H1 (cell line): Measurements from ENCODE around the gene ZDHHC20. TPM values are rescaled to one million over a fixed set of nuclear protein-coding genes. Genes with fewer than 3 reads are reported as not detected.

Experiments used
- RAD21 ChIP-seq, 2 experiments: IDR thresholded peaks in 1 of 2; conservative IDR thresholded peaks in 1 of 2; 2 replicates each; pipeline ENCODE4 v1.6.1; 2011; ENCODE audit warnings: low read depth in 2 of 2, low read length in 2 of 2, improper control_type of control experiment in 1 of 2, inconsistent platforms in 1 of 2, mild to moderate bottlenecking in 1 of 2, moderate library complexity in 1 of 2
- RNF2 ChIP-seq: fragments of 200-900, 300-1000 bp; sonication (generic); IDR thresholded peaks from 2 replicates; pipeline ENCODE4 v1.7.1; 2016; ENCODE audit warnings: borderline replicate concordance, low read depth, mild to moderate bottlenecking, antibody characterized with exemption, low read length; ENCODE audit not compliant: poor library complexity, severe bottlenecking; ENCODE audit errors: missing control alignments
- polyA plus RNA-seq, 7 experiments: library from polyadenylated mRNA; depleted of rRNA in 3 of 7; stranded (reverse) in 5 of 7; unstranded in 2 of 7; fragments of >200 nt in 5 of 7; fragments of 200-250 nt in 2 of 7; gene quantifications; 1 replicate in 5 of 7; 2 replicates in 1 of 7; 4 replicates in 1 of 7; pipeline versions ENCODE4 v1.2.1 to v1.2.3, GENCODE V29; 2011 to 2013; ENCODE audit warnings: missing spikeins in 2 of 7, mixed read lengths in 2 of 7
- total RNA-seq: library from RNA; stranded (reverse); fragmentation: NEBNext Ultra II Directional; extraction: Animal tissue kit (Norgen Biotek cat#: 25700); gene quantifications from 2 replicates; pipeline ENCODE4 v1.2.1, GENCODE V29; 2021

The ZDHHC20 gene
- total and polyA plus RNA-seq, 2 of the 8 experiments (the other 6 are each of a cell fraction or from before 2014, with no cell fraction given) = 16.4 to 89.0 TPM

DNA sequence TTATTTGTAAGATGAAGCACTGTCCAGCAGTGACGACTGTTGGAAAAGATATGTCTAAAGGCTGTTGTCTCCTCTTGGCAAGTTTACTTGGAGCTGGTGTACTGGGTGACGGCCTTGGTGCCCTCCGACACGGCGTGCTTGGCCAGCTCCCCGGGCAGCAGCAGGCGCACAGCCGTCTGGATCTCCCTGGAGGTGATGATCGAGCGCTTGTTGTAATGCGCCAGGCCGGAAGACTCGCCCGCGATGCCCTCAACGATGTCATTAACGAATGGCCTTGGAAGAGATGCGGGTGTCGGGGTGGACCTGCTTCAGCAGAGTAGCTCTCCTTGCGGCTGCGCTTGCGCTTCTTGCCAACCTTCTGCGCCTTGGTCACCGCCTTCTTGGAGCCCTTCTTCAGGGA lies 24.6 kb upstream of the ZDHHC20 start (continued):
- TF ChIP-seq RNF2 (no peak), RAD21 (IDR thresholded peaks at IDR 0.05 in 1 of 2, conservative IDR thresholded peaks at IDR 0.05 in 1 of 2; ENCODE audit: low read depth in 2 of 2, low read length in 2 of 2) (no peak)
